Breast epithelium (tissue), 4 donors: ENCODE results near the gene TMCC2. TPM values are rescaled to one million over a fixed set of nuclear protein-coding genes. Genes with fewer than 3 reads are reported as not detected.

Experiments used
- DNase-seq, 2 donors: peaks; one replicate each; pipeline ENCODE4 v3.0.0-alpha.2; 2019; ENCODE audit warnings: low spot score in 2 of 2
- H3K27ac ChIP-seq, 2 donors: fragments of 200-600 bp; sonication (generic) in 1 of 2; one replicate each; pipeline ENCODE4 v1.5.1; 2016 to 2019; ENCODE audit warnings: mild to moderate bottlenecking in 1 of 2
- H3K27me3 ChIP-seq, 2 donors: fragments of 200-600 bp; sonication (generic) in 1 of 2; one replicate each; pipeline versions ENCODE4 v1.5.1 to v1.6.0; 2017 to 2019; ENCODE audit warnings: control low read depth in 1 of 2, mild to moderate bottlenecking in 1 of 2
- H3K36me3 ChIP-seq: fragments of 200-600 bp; one replicate; pipeline ENCODE4 v1.5.1; 2019
- H3K4me1 ChIP-seq, 2 donors: fragments of 200-600 bp; sonication (generic); one replicate each; pipeline ENCODE4 v1.5.1; 2016 to 2019; ENCODE audit warnings: control low read depth in 1 of 2
- H3K4me3 ChIP-seq, 3 donors: fragments of 200-600 bp; sonication (generic); 1 replicate in 2 of 3; 2 replicates in 1 of 3; pipeline ENCODE4 v1.5.1; 2016 to 2019; ENCODE audit warnings: mild to moderate bottlenecking in 3 of 3, moderate library complexity in 2 of 3
- H3K9me3 ChIP-seq, 2 donors: fragments of 200-600 bp; sonication (generic) in 1 of 2; one replicate each; pipeline ENCODE4 v1.5.1; 2016 to 2019; ENCODE audit warnings: control low read depth in 1 of 2
- POLR2A ChIP-seq: fragments of 450-650 bp; IDR thresholded peaks from one replicate; pipeline ENCODE4 v1.6.1; 2016; ENCODE audit warnings: antibody characterized with exemption, mild to moderate bottlenecking, moderate library complexity
- POLR2AphosphoS5 ChIP-seq, 3 donors: sonication (generic); formaldehyde crosslinking; IDR thresholded peaks; one replicate each; pipeline ENCODE4 v1.6.1; 2017; ENCODE audit warnings: antibody characterized with exemption in 3 of 3
- intact Hi-C: fragments of 100-400 bp; cut with DNase I; formaldehyde crosslinking; loops from one replicate; pipeline ENCODE4 v1.15.1; 2023; ENCODE audit warnings: low total_unique reads
- total RNA-seq, 3 donors: library from RNA; depleted of rRNA; stranded (reverse); fragments of >200 nt; gene quantifications; one replicate each; pipeline ENCODE4 v1.1.0, GENCODE V29; 2016
- TF ChIP-seq, protein P1 (sequence below), 3 donors: fragments of 450-650 bp; IDR thresholded peaks; one replicate each; pipeline ENCODE4 v1.5.1; 2016 to 2017; ENCODE audit warnings: antibody characterized with exemption in 3 of 3, mild to moderate bottlenecking in 3 of 3, moderate library complexity in 3 of 3

The TMCC2 gene
- total RNA-seq, 3 donors from 2014 or later, result 1.1 to 2.2 (median 2.0) TPM

DNA sequence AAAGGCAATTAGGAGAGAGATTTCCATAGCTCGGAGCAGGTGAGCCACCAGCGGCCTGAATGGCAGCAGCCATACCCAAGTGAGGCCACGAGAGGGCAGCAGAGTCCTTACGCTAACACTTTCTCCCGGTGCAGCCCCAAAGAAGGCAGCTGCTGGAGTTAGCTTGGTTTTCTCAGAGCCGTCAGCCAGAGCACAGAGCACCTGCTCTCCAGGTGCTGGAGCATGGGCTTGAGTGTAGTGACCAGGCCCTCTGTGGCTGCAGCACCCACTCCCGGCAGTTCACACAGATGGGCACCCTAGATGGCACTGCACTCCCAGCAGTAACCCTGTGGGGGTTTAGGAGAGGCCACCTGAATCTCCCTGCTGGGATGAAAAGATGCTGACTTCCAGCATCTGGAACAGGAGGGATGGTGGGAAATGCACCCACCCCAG lies 45.8 kb downstream of the TMCC2 start:
- Histone ChIP-seq H3K9me3 (no peaks in the 10 kb centered on the region), H3K27ac (no peak overlapping the region), H3K4me1 (no peaks in the 10 kb centered on the region), H3K27me3 (no peaks in the 10 kb centered on the region), H3K4me3 (no peak overlapping the region), H3K36me3 (no peaks in the 10 kb centered on the region)
- DNase-seq, result peak; percentile 82 to 91
- TF ChIP-seq POLR2A (no peak), POLR2AphosphoS5 (IDR thresholded peaks at IDR 0.05) (no peak)
- TF ChIP-seq, protein P1, sequence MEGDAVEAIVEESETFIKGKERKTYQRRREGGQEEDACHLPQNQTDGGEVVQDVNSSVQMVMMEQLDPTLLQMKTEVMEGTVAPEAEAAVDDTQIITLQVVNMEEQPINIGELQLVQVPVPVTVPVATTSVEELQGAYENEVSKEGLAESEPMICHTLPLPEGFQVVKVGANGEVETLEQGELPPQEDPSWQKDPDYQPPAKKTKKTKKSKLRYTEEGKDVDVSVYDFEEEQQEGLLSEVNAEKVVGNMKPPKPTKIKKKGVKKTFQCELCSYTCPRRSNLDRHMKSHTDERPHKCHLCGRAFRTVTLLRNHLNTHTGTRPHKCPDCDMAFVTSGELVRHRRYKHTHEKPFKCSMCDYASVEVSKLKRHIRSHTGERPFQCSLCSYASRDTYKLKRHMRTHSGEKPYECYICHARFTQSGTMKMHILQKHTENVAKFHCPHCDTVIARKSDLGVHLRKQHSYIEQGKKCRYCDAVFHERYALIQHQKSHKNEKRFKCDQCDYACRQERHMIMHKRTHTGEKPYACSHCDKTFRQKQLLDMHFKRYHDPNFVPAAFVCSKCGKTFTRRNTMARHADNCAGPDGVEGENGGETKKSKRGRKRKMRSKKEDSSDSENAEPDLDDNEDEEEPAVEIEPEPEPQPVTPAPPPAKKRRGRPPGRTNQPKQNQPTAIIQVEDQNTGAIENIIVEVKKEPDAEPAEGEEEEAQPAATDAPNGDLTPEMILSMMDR (IDR thresholded peaks at IDR 0.05), result peak; percentile 91 to 98 (median 96)
- intact Hi-C loops, result loop anchor here (5.0 kb wide), 1 partner anchor 49 kb away; the partner anchor contains the start of gene NUAK2

DNA sequence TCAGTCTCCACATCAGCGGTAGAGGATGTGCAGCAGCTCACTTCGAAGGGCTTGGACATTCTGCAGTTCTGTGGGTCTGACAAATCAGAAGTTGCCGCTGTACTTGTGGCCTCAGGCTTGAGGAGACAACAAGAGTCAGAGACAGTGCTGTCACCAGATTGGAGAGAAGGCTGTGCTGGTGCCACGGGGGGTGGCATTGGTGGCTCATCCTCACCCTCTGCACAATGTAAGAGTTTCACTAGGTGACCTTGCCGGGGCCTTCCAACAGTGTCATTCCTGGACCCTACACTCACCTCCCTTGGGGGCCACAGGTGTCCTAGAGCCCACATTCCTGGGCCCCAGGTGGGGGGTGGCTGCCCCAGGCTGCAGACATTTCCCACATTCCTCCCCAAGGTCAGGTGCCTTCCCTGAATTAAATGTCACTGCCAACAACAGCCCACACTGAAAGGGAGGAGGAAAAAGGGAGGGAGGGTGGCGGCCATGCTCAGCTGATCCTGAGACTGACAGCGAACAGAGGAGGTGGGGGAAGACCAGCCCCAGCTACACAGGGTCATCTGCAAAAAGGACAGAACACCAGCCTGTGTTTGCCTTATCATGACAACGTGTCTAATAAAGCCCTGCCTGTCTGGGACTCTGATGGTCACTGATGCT lies 46.4 kb downstream of the TMCC2 start:
- Histone ChIP-seq H3K4me3 (no peak overlapping the region), H3K36me3 (no peaks in the 10 kb centered on the region), H3K27me3 (no peaks in the 10 kb centered on the region), H3K27ac (no peak overlapping the region), H3K4me1 (no peaks in the 10 kb centered on the region), H3K9me3 (no peaks in the 10 kb centered on the region)
- TF ChIP-seq POLR2A, result no peak
- no peak for TF ChIP-seq POLR2AphosphoS5 (IDR thresholded peaks at IDR 0.05)
- TF ChIP-seq, protein P1 (IDR thresholded peaks at IDR 0.05), result no peak
- DNase-seq, result peak in 1 of 2 donors; percentile 43
- intact Hi-C loops, result loop anchor here (5.0 kb wide), 1 partner anchor 48 kb away; the partner anchor contains the start of gene NUAK2

DNA sequence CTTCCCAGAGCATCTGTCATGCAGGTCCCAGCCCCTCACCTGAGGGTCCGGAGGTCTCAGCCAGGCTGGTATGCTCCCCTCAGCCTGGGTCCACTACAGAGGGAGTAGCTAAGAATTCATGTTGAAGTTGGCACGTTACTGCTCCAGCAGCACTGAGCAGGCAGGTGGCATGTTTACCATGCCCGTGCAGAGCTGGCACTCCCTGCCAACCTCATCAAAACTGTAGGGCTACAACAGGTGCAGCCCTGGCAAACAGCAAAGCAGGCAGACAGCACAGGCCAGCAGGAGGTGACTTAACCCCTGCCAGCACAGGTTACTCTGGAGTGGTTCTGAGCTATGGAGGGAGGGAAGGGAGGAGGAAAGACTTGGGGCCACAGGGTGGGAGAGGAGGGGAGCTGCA lies 47.4 kb downstream of the TMCC2 start:
- intact Hi-C loops, result no loop called here
- H3K27ac ChIP-seq, result no peak overlapping the region
- no peaks in the 10 kb centered on the region for H3K9me3 ChIP-seq
- H3K4me3 ChIP-seq, result no peak overlapping the region
- TF ChIP-seq POLR2A (no peak), POLR2AphosphoS5 (IDR thresholded peaks at IDR 0.05) (no peak)
- TF ChIP-seq, protein P1 (IDR thresholded peaks at IDR 0.05), result no peak
- DNase-seq, result peak; percentile 38 to 66
- H3K4me1 ChIP-seq, result no peaks in the 10 kb centered on the region
- no peaks in the 10 kb centered on the region for H3K27me3 ChIP-seq
- no peaks in the 10 kb centered on the region for H3K36me3 ChIP-seq

GRCh38 chr1:205275916-205276688 lies 48.4 kb downstream of the TMCC2 start:
- DNase-seq, result peak in 1 of 2 donors; percentile 39
- Histone ChIP-seq H3K36me3 (no peaks in the 10 kb centered on the region), H3K27ac (peak overlapping the region in 1 of 2 donors; percentile 40), H3K4me1 (no peaks in the 10 kb centered on the region), H3K9me3 (no peaks in the 10 kb centered on the region), H3K27me3 (no peaks in the 10 kb centered on the region), H3K4me3 (no peak overlapping the region)
- intact Hi-C loops, result no loop called here
- TF ChIP-seq, protein P1 (IDR thresholded peaks at IDR 0.05), result no peak
- TF ChIP-seq POLR2AphosphoS5 (IDR thresholded peaks at IDR 0.05) (no peak), POLR2A (no peak)

DNA sequence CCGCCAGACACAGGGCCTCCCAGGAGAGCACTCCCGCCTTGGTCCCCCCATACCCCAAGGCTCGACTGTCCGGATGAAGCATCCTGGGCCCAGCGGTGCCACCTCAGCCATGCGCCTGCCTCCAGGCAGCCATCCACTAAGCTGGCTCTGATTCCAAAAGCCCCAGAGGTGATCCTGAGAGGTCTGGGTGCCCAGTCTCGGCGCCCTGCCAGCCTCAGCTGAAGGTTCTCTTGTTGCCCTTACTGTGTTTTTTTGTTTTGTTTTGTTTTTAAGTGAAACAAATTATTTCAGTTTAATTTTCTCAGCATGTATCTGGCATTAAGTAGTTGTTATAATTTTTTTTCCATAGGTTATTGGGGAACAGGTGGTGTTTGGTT lies 48.9 kb downstream of the TMCC2 start:
- no peak for DNase-seq
- no peaks in the 10 kb centered on the region for H3K4me1 ChIP-seq
- peak overlapping the region in 1 of 2 donors; percentile 40 for H3K27ac ChIP-seq
- no peaks in the 10 kb centered on the region for H3K27me3 ChIP-seq
- no peak overlapping the region for H3K4me3 ChIP-seq
- H3K9me3 ChIP-seq, result no peaks in the 10 kb centered on the region
- TF ChIP-seq, protein P1 (IDR thresholded peaks at IDR 0.05), result no peak
- no peak for TF ChIP-seq POLR2AphosphoS5 (IDR thresholded peaks at IDR 0.05)
- intact Hi-C loops, result no loop called here
- H3K36me3 ChIP-seq, result no peaks in the 10 kb centered on the region
